Common myeloid progenitor, CD34-positive (primary cell): Measurements from ENCODE around the gene COL26A1.
"Not testable (repeated sequence)": the region's sequence is repeated elsewhere in the genome, so short reads cannot be mapped to it uniquely, and the experiment has no call there.

ENCODE experiments used
- CTCF ChIA-PET: fragments of 350-600 bp; sonication (Branson Sonifier 250); formaldehyde crosslinking; loops from one replicate; lab custom pipeline; 2021; ENCODE audit warnings: antibody characterized with exemption; lab: Charles Lee
- POLR2A ChIA-PET: fragments of 350-600 bp; sonication (Branson Sonifier 250); formaldehyde crosslinking; loops from one replicate; lab custom pipeline; 2021; ENCODE audit warnings: antibody characterized with exemption; lab: Charles Lee
- DNase-seq, 3 donors: peaks; one replicate each; pipeline versions ENCODE4 v3.0.0 to v3.0.0-alpha.2; 2013
- H3K27ac ChIP-seq, 2 experiments: 1 replicate in 1 of 2; 2 replicates in 1 of 2; pipeline ENCODE4 v1.7.0; 2013; ENCODE audit warnings: inconsistent platforms in 2 of 2, low read length in 2 of 2, mild to moderate bottlenecking in 2 of 2, low read depth in 1 of 2, moderate library complexity in 1 of 2; ENCODE audit not compliant: severe bottlenecking in 2 of 2, insufficient read depth in 1 of 2, poor library complexity in 1 of 2
- H3K27me3 ChIP-seq, 5 experiments: replicated peaks in 2 of 5; 1 replicate in 3 of 5; 2 replicates in 2 of 5; pipeline versions ENCODE4 v1.6.1 to v1.7.0; 2013; ENCODE audit warnings: low read length in 4 of 5, mild to moderate bottlenecking in 2 of 5, moderate library complexity in 2 of 5, inconsistent platforms in 1 of 5; ENCODE audit not compliant: insufficient read depth in 5 of 5, control insufficient read depth in 4 of 5
- H3K36me3 ChIP-seq, 4 experiments: 1 replicate in 2 of 4; 2 replicates in 2 of 4; pipeline versions ENCODE4 v1.6.1 to v1.7.0; 2013; ENCODE audit warnings: low read length in 3 of 4, control low read depth in 1 of 4, mild to moderate bottlenecking in 1 of 4; ENCODE audit not compliant: control insufficient read depth in 4 of 4, insufficient read depth in 4 of 4
- H3K4me1 ChIP-seq, 4 experiments: 1 replicate in 3 of 4; 2 replicates in 1 of 4; pipeline versions ENCODE4 v1.6.1 to v1.7.1; 2013; ENCODE audit warnings: low read length in 3 of 4, mild to moderate bottlenecking in 3 of 4, control low read depth in 1 of 4, inconsistent platforms in 1 of 4, moderate library complexity in 1 of 4; ENCODE audit not compliant: control insufficient read depth in 4 of 4, insufficient read depth in 4 of 4; ENCODE audit errors: control extremely low read depth in 1 of 4
- H3K4me3 ChIP-seq, 7 experiments: 1 replicate in 4 of 7; 2 replicates in 3 of 7; pipeline versions ENCODE4 v1.5.1 to v1.7.0; 2013; ENCODE audit warnings: mild to moderate bottlenecking in 7 of 7, low read length in 6 of 7, moderate library complexity in 6 of 7, inconsistent platforms in 2 of 7, low read depth in 2 of 7, control low read depth in 1 of 7; ENCODE audit not compliant: insufficient read depth in 4 of 7, control insufficient read depth in 1 of 7; ENCODE audit errors: extremely low read depth in 1 of 7
- H3K9me3 ChIP-seq, 5 experiments: 1 replicate in 4 of 5; 2 replicates in 1 of 5; pipeline versions ENCODE4 v1.6.1 to v1.7.1; 2013; ENCODE audit warnings: low read length in 4 of 5, mild to moderate bottlenecking in 2 of 5, inconsistent platforms in 1 of 5, low read depth in 1 of 5, moderate library complexity in 1 of 5; ENCODE audit not compliant: control insufficient read depth in 4 of 5, insufficient read depth in 2 of 5; ENCODE audit errors: control extremely low read depth in 1 of 5
- WGBS: methylation state at CpG from one replicate; pipeline ENCODE4 v1.1.5; 2013; ENCODE audit not compliant: insufficient coverage; 5-methylcytosine and 5-hydroxymethylcytosine counted together

The COL26A1 gene

GRCh38 chr7:101560856-101561255 lies 198.2 kb downstream of the COL26A1 start:
- WGBS = 91% methylated on average over 7 of the region's 7 CpGs
- no peak for DNase-seq
- CTCF ChIA-PET = interaction anchor here (1.1 to 1.3 kb wide), 2 partner anchors 11 to 14 kb away, joined by 3 read pairs; no protein-coding TSS in a partner anchor

DNA sequence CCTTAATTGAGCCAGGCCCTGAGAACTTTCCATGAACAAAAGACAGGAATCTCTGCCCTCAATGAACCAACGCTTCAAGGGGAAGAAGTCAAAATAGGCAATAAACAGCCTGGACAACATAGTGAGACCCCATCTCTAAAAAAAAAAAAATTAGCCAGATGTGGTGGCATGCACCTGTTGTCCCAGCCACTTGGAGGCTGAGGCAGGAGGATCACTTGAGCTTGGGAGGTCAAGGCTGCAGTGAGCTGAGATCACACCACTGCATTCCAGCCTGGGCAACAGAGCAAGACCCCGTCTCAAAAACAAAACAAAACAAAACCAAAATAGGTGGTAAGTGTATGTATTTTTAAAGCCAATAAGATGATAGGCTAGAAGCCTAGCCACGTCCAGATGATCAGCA lies 198.6 kb downstream of the COL26A1 start:
- H3K4me1 ChIP-seq = peaks cover 0 to 21% (median 17%) of the 10 kb centered on the region in 4 experiments
- H3K4me3 ChIP-seq, H3K27ac ChIP-seq, DNase-seq, H3K36me3 ChIP-seq, H3K9me3 ChIP-seq, H3K27me3 ChIP-seq: not testable (repeated sequence)
- ChIA-PET POLR2A (interaction anchor here (0.7 kb wide), 1 partner anchor 149 kb away, joined by 5 read pairs; no protein-coding TSS in a partner anchor), CTCF (interaction anchor here (1.1 kb wide), 1 partner anchor 14 kb away, joined by 3 read pairs; no protein-coding TSS in a partner anchor)
- 83% methylated on average over 1 of the region's 3 CpGs for WGBS

More at GRCh38 chr7:101560856-101561255, 198.2 kb downstream of the COL26A1 start:
- Histone ChIP-seq H3K4me1 (peaks cover 0 to 21% (median 17%) of the 10 kb centered on the region in 4 experiments), H3K4me3 (no peak overlapping the region), H3K36me3 (no peaks in the 10 kb centered on the region), H3K27ac (no peak overlapping the region), H3K27me3 (no peaks in the 10 kb centered on the region), H3K9me3 (no peaks in the 10 kb centered on the region)
- POLR2A ChIA-PET = interaction anchor here (0.7 kb wide), 1 partner anchor 149 kb away, joined by 5 read pairs; no protein-coding TSS in a partner anchor

DNA sequence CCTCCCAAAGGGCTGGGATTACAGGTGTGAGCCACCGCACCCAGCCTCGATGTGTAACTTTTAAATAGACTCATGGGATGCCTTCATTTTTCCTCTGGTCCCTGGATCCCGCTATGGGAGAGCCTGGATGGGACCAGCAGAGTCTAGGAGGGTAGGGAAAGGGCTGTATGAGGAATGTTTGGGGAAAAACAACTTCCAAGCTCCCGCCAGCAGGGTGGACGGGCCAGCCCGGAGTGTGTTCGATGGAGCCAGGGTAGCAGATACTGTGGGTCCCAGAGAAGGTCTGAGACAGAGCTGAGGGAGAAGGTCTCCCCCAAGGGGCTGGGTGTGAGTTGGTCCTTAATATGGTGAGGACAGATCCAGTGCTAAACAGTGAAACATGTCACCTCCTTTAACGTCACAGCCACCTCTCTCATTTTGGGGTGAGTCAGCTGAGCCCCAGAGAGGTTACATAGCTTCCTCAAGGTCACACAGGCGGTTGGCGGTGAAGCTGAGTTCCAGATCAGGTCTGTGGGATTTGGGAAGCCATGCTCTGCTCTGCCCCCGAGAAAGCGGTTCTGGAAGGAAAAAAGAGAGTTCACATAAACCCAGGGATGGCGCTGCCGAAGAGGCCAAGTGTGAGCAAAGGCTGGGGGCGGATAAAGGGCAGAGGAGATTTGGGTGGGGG lies 200.0 kb downstream of the COL26A1 start:
- Histone ChIP-seq H3K27me3 (no peaks in the 10 kb centered on the region), H3K9me3 (no peaks in the 10 kb centered on the region), H3K4me1 (peaks cover 0 to 27% (median 19%) of the 10 kb centered on the region in 4 experiments), H3K36me3 (no peaks in the 10 kb centered on the region), H3K4me3 (no peak overlapping the region), H3K27ac (no peak overlapping the region)
- CTCF ChIA-PET = interaction anchor here (1.2 to 1.4 kb wide), 2 partner anchors 20 to 708 kb away, joined by 3 to 4 read pairs; no protein-coding TSS in a partner anchor
- no peak for DNase-seq
- POLR2A ChIA-PET = no interaction called here
- WGBS = 97% methylated on average over 13 of the region's 15 CpGs

DNA sequence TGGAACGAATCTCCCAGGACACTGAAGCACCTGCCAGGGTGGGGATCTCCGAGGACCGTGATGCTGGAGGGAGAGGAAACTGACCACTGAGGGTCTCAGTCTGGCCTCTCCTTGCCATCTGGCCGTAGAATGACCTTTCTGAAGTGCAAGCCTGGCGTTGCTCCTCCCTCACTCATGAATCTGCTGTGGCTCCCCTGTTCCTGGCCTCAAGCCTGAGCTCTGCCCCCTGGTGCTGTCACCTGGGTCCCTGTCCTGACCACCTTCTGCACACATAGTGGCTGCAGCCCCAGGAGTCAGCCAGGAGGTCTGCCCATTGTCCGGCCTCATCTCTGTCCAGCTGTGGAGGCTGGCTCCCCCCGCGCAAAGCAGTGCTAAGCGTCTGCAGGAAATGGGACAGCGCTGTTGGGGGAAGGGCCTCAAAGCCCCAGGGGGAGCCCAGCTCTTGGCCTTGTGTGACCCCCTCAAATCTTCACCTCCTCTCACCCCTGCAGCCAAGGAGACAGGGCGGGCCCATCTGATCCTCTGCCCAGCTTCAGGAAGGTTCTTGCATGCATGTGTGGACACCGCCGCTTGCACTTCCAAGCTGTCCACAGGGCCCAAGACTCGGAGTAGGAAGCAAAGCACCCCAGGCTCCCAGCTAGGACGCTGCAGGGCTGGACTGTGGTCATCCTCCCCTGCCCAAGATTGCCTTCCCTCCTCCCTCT lies 200.7 kb downstream of the COL26A1 start:
- DNase-seq = peak in 1 of 3 donors; percentile 13
- Histone ChIP-seq H3K4me3 (no peak overlapping the region), H3K9me3 (no peaks in the 10 kb centered on the region), H3K4me1 (peaks cover 0 to 27% (median 19%) of the 10 kb centered on the region in 4 experiments), H3K27ac (no peak overlapping the region), H3K27me3 (no peaks in the 10 kb centered on the region), H3K36me3 (no peaks in the 10 kb centered on the region)
- POLR2A ChIA-PET = no interaction called here
- 82% methylated on average over 12 of the region's 15 CpGs for WGBS
- CTCF ChIA-PET = interaction anchor here (0.6 to 1.4 kb wide), 3 partner anchors 21 to 818 kb away, joined by 3 to 5 read pairs (median 4); no protein-coding TSS in a partner anchor

DNA sequence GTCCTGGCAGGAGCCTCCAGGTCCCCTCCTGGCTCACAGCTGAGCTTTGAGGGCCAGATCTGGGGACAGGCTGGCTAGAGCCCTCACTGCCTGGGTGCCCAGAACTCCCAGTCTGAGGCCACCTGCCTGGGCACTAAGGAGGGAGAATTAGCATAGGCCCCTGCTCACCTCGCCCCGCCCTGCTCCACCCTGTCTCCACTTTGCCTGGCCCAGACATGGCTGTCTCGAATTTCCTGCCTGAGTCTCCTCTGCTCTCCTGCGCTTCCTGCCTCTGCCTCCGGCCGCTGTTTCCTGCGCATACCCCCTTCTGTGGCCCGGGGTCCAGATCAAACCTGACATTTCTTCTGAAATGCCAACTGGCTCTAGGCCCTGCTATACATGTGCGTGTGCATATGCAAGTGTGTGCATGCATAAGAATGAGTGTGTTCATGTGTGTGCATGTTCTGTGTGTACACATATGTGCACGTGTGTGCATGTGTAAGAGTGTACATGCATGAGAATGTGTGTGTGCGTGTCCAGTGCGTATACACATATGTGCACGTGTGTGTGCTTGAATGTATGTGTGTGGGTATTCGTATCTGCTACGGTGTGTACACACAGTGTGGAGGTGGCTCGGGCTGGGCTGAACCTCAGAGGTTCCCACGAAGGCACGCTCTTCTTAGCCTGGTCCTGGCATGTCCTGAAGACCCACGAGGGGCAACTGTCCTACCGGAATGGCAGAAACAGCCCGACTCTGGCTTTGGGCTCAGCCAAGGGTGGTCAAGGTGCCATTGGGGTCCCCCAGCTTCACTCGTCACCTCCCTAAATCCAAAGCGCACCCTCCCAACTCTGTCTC lies 201.5 kb downstream of the COL26A1 start:
- 61% methylated on average over 21 of the region's 23 CpGs for WGBS
- no peak overlapping the region for H3K27ac ChIP-seq
- H3K9me3 ChIP-seq = no peaks in the 10 kb centered on the region
- no peaks in the 10 kb centered on the region for H3K27me3 ChIP-seq
- no peaks in the 10 kb centered on the region for H3K36me3 ChIP-seq
- peak in 2 of 3 donors; percentile 49 for DNase-seq
- H3K4me1 ChIP-seq = peaks cover 0 to 27% (median 19%) of the 10 kb centered on the region in 4 experiments
- H3K4me3 ChIP-seq = peak overlapping the region in 1 of 7 experiments; percentile 31
- ChIA-PET CTCF (interaction anchor here (0.6 to 1.2 kb wide), 2 partner anchors 21 to 817 kb away, joined by 4 to 5 read pairs; no protein-coding TSS in a partner anchor), POLR2A (no interaction called here)

DNA sequence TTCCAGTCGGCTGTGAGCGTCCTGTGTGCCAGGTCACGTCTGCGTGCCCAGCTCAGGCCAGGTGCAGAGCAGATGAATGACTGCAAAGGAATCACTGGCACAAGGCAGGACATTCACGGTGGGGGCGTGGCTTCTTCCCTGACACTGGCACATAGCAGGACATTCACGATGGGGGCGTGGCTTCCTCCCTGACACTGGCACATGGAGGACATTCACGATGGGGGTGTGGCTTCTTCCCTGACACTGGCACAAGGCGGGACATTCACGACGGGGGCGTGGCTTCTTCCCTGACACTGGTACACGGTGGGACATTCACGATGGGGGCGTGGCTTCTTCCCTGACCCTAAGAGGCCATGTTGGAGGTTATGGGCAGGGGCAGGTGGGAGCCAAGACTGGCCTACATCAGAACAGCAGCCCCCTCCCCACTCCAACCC lies 202.1 kb downstream of the COL26A1 start:
- CTCF ChIA-PET = no interaction called here
- no peaks in the 10 kb centered on the region for H3K27me3 ChIP-seq
- DNase-seq = peak in 2 of 3 donors; percentile 31 to 41
- H3K4me1 ChIP-seq = peaks cover 0 to 27% (median 19%) of the 10 kb centered on the region in 4 experiments
- H3K9me3 ChIP-seq = no peaks in the 10 kb centered on the region
- no peak overlapping the region for H3K4me3 ChIP-seq
- WGBS = 54% methylated on average over 13 of the region's 16 CpGs
- no peak overlapping the region for H3K27ac ChIP-seq
- POLR2A ChIA-PET = no interaction called here
- no peaks in the 10 kb centered on the region for H3K36me3 ChIP-seq
